Stimulated activated CD4-positive, alpha-beta T cell treated with anti-CD3 and anti-CD28 coated beads, TNF-alpha, amount 100 ng/mL, for 48 hours (primary cell): Measurements from ENCODE around the gene PDZK1.
A peak's percentile ranks its signal among the peaks of the same experiment; 100 is the strongest.
"Not testable (repeated sequence)": the region's sequence is repeated elsewhere in the genome, so short reads cannot be mapped to it uniquely, and the experiment has no call there.

ENCODE experiments used
- DNase-seq, 3 donors: peaks; one replicate each; pipeline ENCODE4 v3.0.0-alpha.2; 2020; ENCODE audit warnings: low read depth in 3 of 3

Gene PDZK1

GRCh38 chr1:145707183-145707867, at the start of gene PDZK1:
PDZK1 (minus strand) TSS chr1:145707368; CDS start chr1:145688021, 19,347 bp downstream.
- DNase-seq: no peak

GRCh38 chr1:145751491-145752037, 44.4 kb upstream of the PDZK1 start:
- no peak for DNase-seq

DNA sequence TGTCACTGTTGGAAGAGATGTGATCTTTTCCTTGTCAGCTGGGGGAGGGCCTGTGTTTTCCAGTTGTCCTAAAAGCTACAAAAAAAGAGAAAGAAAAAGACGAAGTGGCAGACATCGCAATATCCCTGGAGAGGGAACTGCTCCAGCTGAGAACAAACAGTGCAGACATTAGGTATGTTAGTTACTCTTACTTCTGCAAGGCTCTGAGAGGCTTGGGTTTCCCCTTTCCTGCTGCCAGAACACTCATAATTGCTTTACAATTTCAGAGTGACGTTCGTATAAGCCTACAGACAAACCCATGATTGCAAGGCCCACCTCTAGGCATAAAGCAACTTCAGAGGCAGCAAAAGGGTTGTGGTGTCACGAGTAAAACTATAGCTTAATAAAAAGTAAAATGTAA, 43.3 kb upstream of the PDZK1 start:
- no peak for DNase-seq

GRCh38 chr1:145747398-145748247, 40.5 kb upstream of the PDZK1 start:
- DNase-seq: no peak

- no peak for DNase-seq
Observed at GRCh38 chr1:145740269-145740668, 33.1 kb upstream of the PDZK1 start.

GRCh38 chr1:145736191-145736590, 29.0 kb upstream of the PDZK1 start:
- DNase-seq: no peak

DNA sequence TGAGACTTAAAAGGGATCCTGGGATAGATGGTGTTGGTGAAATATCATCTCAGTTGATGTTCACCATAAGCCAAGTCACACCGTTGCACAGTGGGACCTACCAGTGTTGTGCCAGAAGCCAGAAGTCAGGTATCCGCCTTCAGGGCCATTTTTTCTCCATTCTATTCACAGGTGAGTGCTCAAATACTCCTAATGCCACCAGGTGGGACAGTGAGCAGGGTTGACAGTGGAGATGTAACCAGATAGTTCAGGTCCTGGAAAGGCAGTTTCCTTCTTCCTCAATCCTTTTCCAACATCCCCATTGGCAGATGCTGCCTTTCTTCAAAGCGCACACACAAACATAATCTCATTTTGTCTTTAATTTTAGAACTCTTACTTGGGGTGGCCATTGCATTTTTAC, 23.7 kb upstream of the PDZK1 start:
- no peak for DNase-seq

DNA sequence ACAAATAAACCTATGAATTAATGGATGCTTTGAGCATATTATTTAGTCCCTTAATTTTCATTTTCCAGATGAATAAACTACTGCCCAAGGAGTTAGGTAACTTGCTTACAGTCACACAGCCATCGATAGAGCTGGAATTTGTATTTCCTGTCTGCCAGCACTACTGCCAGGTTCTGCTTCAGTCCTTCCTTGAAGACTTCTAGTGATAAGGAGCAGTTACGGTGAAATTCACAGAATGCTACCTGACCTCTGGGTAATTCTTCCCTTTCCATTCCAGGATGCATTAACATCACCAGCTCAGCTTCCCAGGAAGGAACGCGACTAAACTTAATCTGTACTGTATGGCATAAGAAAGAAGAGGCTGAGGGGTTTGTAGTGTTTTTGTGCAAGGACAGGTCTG, 23.3 kb upstream of the PDZK1 start:
- no peak for DNase-seq

DNA sequence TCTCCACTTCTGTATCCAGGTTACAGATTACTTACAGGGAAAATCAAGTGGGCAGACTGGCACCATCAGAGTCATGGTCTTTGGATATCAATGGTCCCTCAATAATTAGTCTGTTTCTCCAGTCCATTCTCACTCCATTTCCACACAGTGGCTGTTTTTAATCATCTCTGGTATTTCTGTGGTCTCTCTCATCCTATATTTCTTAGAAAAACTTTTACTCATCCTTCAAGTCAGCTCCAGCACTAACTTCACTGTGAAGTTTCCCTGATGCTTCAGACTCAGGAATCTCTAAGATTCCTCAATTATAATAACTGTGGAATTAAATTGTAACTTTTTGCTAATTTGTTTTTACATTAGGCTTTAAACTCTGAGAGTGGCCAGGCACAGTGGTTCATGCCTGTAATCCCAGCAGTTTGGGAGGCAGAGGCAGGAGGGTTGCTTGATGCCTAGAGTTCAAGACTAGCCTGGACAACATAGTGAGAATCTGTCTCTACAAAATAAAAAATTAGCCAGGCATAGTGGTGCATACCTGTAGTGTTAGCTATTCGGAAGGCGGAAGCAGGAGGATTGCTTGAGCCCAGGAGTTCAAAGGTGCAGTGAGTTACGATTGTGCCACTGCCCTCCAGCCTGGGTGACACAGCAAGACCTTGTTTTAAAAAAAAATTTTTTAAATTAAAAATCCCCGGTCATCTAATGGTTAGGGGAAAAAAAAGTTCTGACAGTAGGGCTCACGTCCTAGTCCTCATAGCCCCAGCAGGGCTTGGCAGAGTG, 22.7 kb upstream of the PDZK1 start:
- no peak for DNase-seq

DNA sequence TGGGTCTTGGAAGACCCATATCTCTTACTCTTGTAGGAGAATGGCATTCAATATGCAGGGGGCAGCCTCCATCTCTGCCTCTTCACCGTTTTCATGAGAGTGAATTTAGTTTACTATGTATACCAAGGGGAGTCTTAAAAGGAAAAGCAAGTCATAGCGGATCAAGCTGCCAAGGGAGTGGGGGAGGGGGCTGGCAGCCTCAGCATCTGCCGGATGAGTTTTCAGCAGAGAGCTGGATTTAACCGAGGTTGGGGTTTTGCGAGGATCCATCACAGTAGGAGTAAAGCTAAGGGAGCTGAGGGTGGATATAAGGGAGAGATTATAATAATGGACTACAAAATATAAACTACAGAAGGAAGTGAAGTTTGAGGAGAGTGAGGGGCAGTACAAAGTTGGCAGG, 22.0 kb upstream of the PDZK1 start:
- DNase-seq: no peak

- DNase-seq: not testable (repeated sequence)
Observed at GRCh38 chr1:145726193-145726592, 19.0 kb upstream of the PDZK1 start.

- peak; percentile 34 to 63 (median 54) for DNase-seq
Observed at GRCh38 chr1:145720878-145721671, 13.9 kb upstream of the PDZK1 start.

DNA sequence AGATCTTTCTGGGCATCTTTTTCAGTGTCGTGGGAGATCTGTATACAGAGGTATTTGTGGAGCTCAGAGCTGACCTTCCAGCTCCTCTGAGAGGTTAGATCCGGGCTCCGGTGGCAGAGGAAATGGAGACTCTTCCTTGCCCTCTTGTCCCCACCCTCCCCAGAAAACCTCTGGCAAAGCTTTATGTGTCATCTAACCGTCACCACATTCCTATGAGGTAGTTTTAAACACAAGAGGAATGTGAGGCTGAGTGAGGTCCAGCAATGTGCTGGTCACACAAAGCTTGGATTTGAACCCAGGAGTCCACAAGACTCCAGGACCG, 13.3 kb upstream of the PDZK1 start:
- no peak for DNase-seq

GRCh38 chr1:145719230-145720079, 12.3 kb upstream of the PDZK1 start, which contains the start of gene CD160:
CD160 (plus strand) TSS chr1:145719499; CDS start chr1:145728328, 8,829 bp downstream.
- DNase-seq: no peak

DNA sequence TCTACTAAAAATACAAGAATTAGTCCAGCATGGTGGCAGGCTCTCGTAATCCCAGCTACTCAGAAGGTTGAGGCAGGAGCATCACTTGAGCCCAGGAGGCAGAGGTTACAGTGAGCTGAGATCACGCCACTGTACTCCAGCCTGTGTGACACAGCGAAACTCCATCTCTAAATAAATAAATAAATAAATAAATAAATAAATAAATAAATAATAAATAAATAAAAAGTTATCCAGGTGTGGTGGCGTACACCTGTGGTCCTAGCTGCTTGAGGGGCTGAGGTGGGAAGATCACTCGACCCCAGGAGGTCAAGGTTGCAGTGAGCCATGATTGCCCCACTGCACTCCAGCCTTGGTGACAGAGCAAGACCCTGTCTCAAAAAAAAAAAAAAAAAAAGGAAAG, 11.3 kb upstream of the PDZK1 start:
- DNase-seq: not testable (repeated sequence)

GRCh38 chr1:145717833-145718232, 10.7 kb upstream of the PDZK1 start:
- no peak for DNase-seq

DNA sequence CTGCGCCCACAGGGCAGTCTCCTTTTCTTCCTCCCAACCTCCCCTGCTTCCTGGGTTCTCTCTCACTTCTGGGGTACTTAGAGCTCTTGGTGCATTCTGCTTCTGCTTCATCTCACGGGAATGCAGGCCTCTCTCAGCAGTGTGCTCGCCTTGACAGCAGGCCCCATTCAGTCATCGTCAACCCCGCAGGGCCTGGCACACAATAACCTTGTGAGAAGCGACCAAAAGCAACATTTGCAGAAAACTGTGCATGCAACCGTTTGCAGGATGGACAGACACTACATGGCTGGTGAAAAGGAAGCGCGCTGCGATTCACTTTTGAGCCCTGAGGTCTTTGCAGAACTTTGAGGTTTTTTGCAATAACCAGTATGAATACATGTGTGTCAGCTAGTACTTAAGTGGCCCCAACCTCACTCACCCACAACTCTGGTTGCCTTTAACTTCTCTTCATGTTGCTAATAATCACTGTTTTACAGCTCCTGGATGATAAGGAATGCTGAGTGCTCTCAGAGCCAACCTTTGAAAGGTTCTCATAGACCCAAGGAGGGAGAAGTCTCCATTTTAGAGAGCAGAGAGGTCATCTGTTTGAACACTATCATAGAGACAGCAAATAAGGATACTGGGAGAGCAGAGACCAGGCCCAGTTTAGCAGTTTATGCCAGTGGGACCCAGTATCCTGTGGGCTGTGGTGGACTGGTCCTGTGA, 9.6 kb upstream of the PDZK1 start:
- no peak for DNase-seq

DNA sequence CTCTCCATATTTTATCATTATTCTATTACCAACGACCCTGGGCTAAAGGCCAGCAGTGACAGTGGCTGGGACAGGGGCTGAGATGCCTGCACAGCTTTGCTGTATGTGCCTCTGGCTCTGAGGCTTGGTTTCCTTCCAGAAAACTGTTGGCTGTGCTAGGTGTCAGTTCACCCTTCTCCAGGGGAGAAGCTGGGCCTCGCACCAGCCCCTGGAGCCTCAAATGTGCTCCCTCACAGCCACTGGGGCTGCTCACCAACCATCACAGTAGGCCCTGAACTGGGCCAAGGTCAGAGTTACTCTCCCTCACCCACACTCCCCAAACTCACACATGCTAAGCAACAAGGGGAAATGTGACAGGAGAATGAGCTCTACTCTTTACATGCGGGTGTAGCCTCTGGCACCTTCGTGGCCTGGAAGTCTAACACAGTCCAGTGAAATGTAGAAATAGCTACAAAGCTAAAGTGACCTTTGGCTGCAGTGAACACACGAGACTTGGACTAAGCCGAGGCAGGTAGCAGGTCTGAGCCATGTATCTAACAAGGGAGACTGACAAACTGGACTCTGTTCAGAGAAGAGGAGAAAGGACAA, 7.5 kb upstream of the PDZK1 start:
- DNase-seq: no peak

DNA sequence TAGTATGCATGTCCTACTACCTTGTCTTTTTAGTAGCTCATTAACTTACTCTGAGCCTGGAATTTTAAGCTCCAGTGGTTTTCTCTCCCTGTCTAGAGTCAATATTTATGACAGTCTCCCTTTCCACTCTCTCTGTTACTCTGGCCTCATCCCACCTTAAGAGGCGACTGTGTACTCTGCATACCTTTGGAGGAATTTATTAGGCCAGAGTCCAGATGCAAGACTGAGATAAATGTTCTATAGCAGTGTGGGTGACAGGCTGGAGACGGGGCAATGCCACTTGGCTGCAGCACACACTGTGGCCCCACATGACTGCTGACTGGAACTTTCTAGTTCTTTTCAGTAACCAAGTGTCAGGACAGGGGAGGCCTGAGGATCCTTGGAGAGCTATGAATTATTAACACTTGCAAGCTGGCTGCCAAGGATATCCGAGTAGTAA, 4.1 kb upstream of the PDZK1 start:
- DNase-seq: no peak
